Tibial nerve (tissue), 4 donors: Measurements from ENCODE around the gene LGALS9. TPM values are rescaled to one million over a fixed set of nuclear protein-coding genes. Genes with fewer than 3 reads are reported as not detected.
"Not testable (repeated sequence)": the region's sequence is repeated elsewhere in the genome, so short reads cannot be mapped to it uniquely, and the experiment has no call there.

Experiments used
- DNase-seq, 2 donors: peaks; one replicate each; pipeline ENCODE4 v3.0.0-alpha.2; 2019; ENCODE audit warnings: low spot score in 2 of 2
- H3K27ac ChIP-seq, 4 donors: fragments of 200-600 bp; sonication (generic) in 3 of 4; one replicate each; pipeline ENCODE4 v1.5.1; 2017 to 2019; ENCODE audit warnings: mild to moderate bottlenecking in 1 of 4
- H3K27me3 ChIP-seq, 2 donors: fragments of 200-600 bp; sonication (generic) in 1 of 2; one replicate each; pipeline versions ENCODE4 v1.5.1 to v1.6.0; 2017 to 2019
- H3K36me3 ChIP-seq, 3 donors: fragments of 200-600 bp; sonication (generic); one replicate each; pipeline ENCODE4 v1.5.1; 2018 to 2019
- H3K4me1 ChIP-seq, 4 donors: fragments of 200-600 bp; sonication (generic) in 3 of 4; one replicate each; pipeline ENCODE4 v1.5.1; 2017 to 2019
- H3K4me3 ChIP-seq, 4 donors: fragments of 200-600 bp; sonication (generic) in 3 of 4; one replicate each; pipeline ENCODE4 v1.5.1; 2017 to 2019; ENCODE audit warnings: mild to moderate bottlenecking in 1 of 4, moderate library complexity in 1 of 4
- H3K9me3 ChIP-seq, 4 donors: fragments of 200-600 bp; sonication (generic) in 3 of 4; one replicate each; pipeline ENCODE4 v1.5.1; 2017 to 2019
- CTCF ChIP-seq, 5 experiments: fragments of 200-600 bp in 3 of 5; fragments of 450-650 bp in 2 of 5; sonication (generic) in 3 of 5; IDR thresholded peaks; one replicate each; pipeline ENCODE4 v1.5.1; 2016 to 2019; ENCODE audit warnings: antibody characterized with exemption in 5 of 5, mild to moderate bottlenecking in 3 of 5, moderate library complexity in 2 of 5
- EP300 ChIP-seq, 2 donors: sonication (generic); formaldehyde crosslinking; IDR thresholded peaks; one replicate each; pipeline ENCODE4 v1.6.1; 2017; ENCODE audit warnings: antibody characterized with exemption in 2 of 2, mild to moderate bottlenecking in 1 of 2
- POLR2A ChIP-seq, 2 donors: fragments of 450-650 bp; IDR thresholded peaks; one replicate each; pipeline ENCODE4 v1.6.1; 2017; ENCODE audit warnings: antibody characterized with exemption in 2 of 2, mild to moderate bottlenecking in 2 of 2, moderate library complexity in 2 of 2
- WGBS, 2 donors: methylation state at CpG; one replicate each; pipeline ENCODE4 v1.1.5; 2018; 5-methylcytosine and 5-hydroxymethylcytosine counted together
- total RNA-seq, 4 donors: library from RNA; depleted of rRNA; stranded (reverse); fragments of >200 nt; gene quantifications; one replicate each; pipeline ENCODE4 v1.1.0, GENCODE V29; 2016

Gene LGALS9
- total RNA-seq, 4 donors from 2014 or later, result 11.9 to 73.5 (median 20.7) TPM

DNA sequence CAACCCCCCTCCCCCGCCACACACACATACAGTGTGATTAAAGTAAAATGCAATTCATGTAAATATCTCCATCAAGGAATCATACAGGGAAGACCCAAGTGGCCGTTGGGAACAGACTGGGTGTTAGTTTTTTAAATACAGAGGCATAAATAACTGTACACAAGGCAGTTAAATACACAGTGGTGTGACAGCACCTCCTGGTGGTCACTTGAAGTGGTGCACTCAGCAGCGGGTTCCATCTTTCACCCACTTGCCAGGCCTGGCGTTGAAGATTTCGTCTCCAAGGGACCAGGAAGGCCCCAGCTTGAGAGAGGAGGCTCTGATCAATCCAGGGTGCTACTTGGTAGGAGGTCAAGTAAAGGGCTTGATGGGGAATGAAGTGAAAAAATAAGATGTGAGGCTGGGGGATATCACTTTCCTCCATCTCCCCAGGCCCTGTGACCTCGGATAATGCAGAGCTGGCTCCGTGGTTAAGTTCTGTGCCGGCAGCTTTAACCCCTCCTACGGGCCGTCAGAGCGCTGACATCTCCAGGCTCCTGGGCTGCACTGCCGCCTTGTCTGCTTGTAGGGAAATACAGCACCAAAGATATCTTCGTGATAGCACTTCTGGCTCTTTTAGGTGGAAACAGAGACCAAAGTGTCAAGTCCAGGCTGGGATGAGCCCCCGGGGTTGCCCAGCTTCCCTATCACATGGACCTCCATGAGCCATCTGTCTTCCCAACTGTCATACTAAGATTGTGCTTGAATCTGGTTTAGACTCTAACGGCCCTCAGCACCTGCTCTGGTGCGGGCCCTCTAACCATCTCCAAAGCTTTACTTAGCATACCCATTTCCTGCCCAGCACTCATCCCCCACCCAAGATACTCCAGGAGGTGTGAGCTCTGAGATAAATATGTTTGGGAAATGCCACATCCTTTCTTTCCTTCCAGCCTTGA, 20.7 kb downstream of the LGALS9 start:
- Histone ChIP-seq H3K4me1 (no peaks in the 10 kb centered on the region), H3K27me3 (no peaks in the 10 kb centered on the region), H3K4me3 (no peak overlapping the region), H3K27ac (no peak overlapping the region), H3K36me3 (peaks cover 0 to 7% (median 0%) of the 10 kb centered on the region in 3 donors), H3K9me3 (no peaks in the 10 kb centered on the region)
- DNase-seq, result peak; percentile 57 to 82
- 47% methylated on average over 16 of the region's 16 CpGs for WGBS, 2 donors
- no peak for TF ChIP-seq POLR2A (IDR thresholded peaks at IDR 0.05)
- peak; percentile 73 to 88 (median 85) for TF ChIP-seq CTCF (IDR thresholded peaks at IDR 0.05)

DNA sequence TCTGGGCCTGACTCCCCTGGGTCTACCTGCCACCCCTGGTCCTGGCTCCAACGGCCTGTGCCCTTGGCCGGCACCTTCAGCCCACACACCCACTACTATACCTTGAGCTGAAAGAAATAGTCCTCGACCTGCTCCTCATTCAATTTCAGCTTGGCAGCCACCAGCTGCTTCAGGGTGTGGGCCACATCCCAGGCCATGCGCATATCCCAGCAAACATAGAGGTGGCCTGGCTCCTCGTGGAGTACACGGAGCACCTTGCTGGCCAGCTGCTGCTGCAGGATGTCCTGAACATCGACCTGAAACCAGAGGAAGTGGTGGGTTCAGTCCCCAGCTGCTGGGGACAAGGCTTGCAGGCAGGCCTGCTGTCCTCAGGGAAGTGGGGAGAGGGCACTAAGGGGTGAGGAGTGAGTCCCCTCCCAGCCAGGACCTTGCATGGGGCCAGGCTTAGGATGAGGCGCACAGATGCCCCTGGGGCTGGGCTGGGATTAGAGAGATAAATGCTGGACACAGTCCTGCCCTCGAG, 22.5 kb downstream of the LGALS9 start:
- not testable (repeated sequence) for H3K27me3 ChIP-seq, DNase-seq, H3K4me1 ChIP-seq, H3K4me3 ChIP-seq, H3K9me3 ChIP-seq, H3K27ac ChIP-seq, H3K36me3 ChIP-seq
- WGBS, 2 donors, result 74 to 88% methylated on average over 7 to 9 of the region's 9 CpGs

- Histone ChIP-seq H3K9me3 (no peaks in the 10 kb centered on the region), H3K36me3 (no peaks in the 10 kb centered on the region), H3K4me1 (no peaks in the 10 kb centered on the region), H3K27ac (no peak overlapping the region), H3K27me3 (no peaks in the 10 kb centered on the region), H3K4me3 (no peak overlapping the region)
- TF ChIP-seq POLR2A (IDR thresholded peaks at IDR 0.05) (no peak), EP300 (IDR thresholded peaks at IDR 0.05) (no peak), CTCF (IDR thresholded peaks at IDR 0.05) (no peak)
- DNase-seq, result no peak
- WGBS, 2 donors, result 85 to 87% methylated on average over 10 to 15 of the region's 15 CpGs
Measured at GRCh38 chr17:27654136-27654535, 23.1 kb downstream of the LGALS9 start.

- TF ChIP-seq CTCF (IDR thresholded peaks at IDR 0.05), result peak; percentile 75 to 89 (median 85)
- no peak for TF ChIP-seq POLR2A (IDR thresholded peaks at IDR 0.05)
- Histone ChIP-seq H3K4me1 (no peaks in the 10 kb centered on the region), H3K36me3 (no peaks in the 10 kb centered on the region), H3K4me3 (no peak overlapping the region), H3K9me3 (no peaks in the 10 kb centered on the region), H3K27me3 (no peaks in the 10 kb centered on the region), H3K27ac (no peak overlapping the region)
- DNase-seq, result peak; percentile 29 to 72
- WGBS, 2 donors, result 46 to 49% methylated on average over 28 to 30 of the region's 34 CpGs
Measured at GRCh38 chr17:27654654-27655524, 23.9 kb downstream of the LGALS9 start.

- 77 to 82% methylated on average over 16 of the region's 16 CpGs for WGBS, 2 donors
- not testable (repeated sequence) for H3K9me3 ChIP-seq, DNase-seq, H3K27ac ChIP-seq, H3K36me3 ChIP-seq, H3K27me3 ChIP-seq, H3K4me1 ChIP-seq, H3K4me3 ChIP-seq
Measured at GRCh38 chr17:27655525-27656111, 24.6 kb downstream of the LGALS9 start.

- not testable (repeated sequence) for H3K27ac ChIP-seq, H3K4me3 ChIP-seq
- 67 to 69% methylated on average over 8 of the region's 8 CpGs for WGBS, 2 donors
Measured at GRCh38 chr17:27656620-27657019, 25.6 kb downstream of the LGALS9 start.

More at GRCh38 chr17:27656620-27657019, 25.6 kb downstream of the LGALS9 start:
- DNase-seq, H3K36me3 ChIP-seq, H3K4me1 ChIP-seq, H3K27me3 ChIP-seq, H3K9me3 ChIP-seq: not testable (repeated sequence)
